Nephron (organoid): ENCODE measurements around the gene CCL27.

Experiments used
- H3K27ac Mint-ChIP-seq, 3 experiments: 2 replicates each; pipeline ENCODE4 v1.8.0; 2020; ENCODE audit warnings: mixed read lengths in 3 of 3, mild to moderate bottlenecking in 2 of 3, moderate library complexity in 1 of 3
- H3K27me3 Mint-ChIP-seq: 2 replicates; pipeline ENCODE4 v1.8.0; 2021; ENCODE audit warnings: low read depth, mild to moderate bottlenecking, moderate library complexity, mixed read lengths
- H3K36me3 Mint-ChIP-seq: 2 replicates; pipeline ENCODE4 v1.8.0; 2020; ENCODE audit warnings: low read depth, mixed read lengths
- H3K4me1 Mint-ChIP-seq: 2 replicates; pipeline ENCODE4 v1.8.0; 2020; ENCODE audit warnings: mixed read lengths
- H3K4me3 Mint-ChIP-seq, 3 experiments: 2 replicates each; pipeline ENCODE4 v1.8.0; 2020; ENCODE audit warnings: mild to moderate bottlenecking in 3 of 3, mixed read lengths in 3 of 3, moderate library complexity in 2 of 3
- H3K9me3 Mint-ChIP-seq: 2 replicates; pipeline ENCODE4 v1.8.0; 2020; ENCODE audit warnings: mixed read lengths
- CTCF ChIP-seq, 3 experiments: fragments of 200-600 bp; sonication (generic); IDR thresholded peaks; one replicate each; pipeline ENCODE4 v1.5.0; 2021; ENCODE audit warnings: antibody characterized with exemption in 3 of 3; ENCODE audit not compliant: unreplicated experiment in 3 of 3

The CCL27 gene

DNA sequence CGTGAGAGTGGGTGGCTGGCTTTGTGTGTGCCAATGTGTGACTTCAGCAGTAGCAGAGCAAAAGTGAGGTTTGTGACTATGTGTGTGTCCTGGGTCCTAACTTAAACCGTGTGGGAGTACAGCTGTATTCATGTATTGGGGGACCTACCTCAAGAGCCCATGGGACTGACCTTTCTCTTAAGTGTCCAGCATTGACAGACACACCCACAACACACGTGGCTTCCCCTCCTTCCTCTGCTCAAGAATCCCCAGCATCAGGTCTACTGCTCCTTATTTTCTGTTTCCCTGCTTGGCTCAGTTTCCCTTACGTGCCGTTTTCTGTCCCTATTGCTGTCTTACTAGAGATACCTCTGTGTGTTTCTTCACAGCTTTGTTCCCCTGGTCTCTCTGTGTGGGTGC lies 9.9 kb downstream of the CCL27 start:
- Mint-ChIP-seq H3K36me3 (peaks cover 32% of the 10 kb centered on the region), H3K27ac (peak overlapping the region; percentile 99), H3K9me3 (no peaks in the 10 kb centered on the region), H3K4me1 (peaks cover 71% of the 10 kb centered on the region), H3K27me3 (no peaks in the 10 kb centered on the region), H3K4me3 (peak overlapping the region; percentile 74 to 95 (median 89))
- no peak for TF ChIP-seq CTCF (IDR thresholded peaks at IDR 0.05; ENCODE audit: unreplicated experiment in 3 of 3)

GRCh38 chr9:34651876-34652601 lies 10.4 kb downstream of the CCL27 start, which contains the start of gene IL11RA:
Gene IL11RA, plus strand, starts transcription at chr9:34652185. Its CDS starts 3,033 bp downstream, at chr9:34655218.
- peaks cover 36% of the 10 kb centered on the region for H3K36me3 Mint-ChIP-seq
- no peaks in the 10 kb centered on the region for H3K27me3 Mint-ChIP-seq
- no peak for TF ChIP-seq CTCF (IDR thresholded peaks at IDR 0.05; ENCODE audit: unreplicated experiment in 3 of 3)
- H3K4me1 Mint-ChIP-seq: peaks cover 76% of the 10 kb centered on the region
- peak within 1 kb of the TSS; percentile 74 to 95 (median 89) for H3K4me3 Mint-ChIP-seq
- H3K9me3 Mint-ChIP-seq: no peaks in the 10 kb centered on the region
- H3K27ac Mint-ChIP-seq: peak within 1 kb of the TSS; percentile 99

DNA sequence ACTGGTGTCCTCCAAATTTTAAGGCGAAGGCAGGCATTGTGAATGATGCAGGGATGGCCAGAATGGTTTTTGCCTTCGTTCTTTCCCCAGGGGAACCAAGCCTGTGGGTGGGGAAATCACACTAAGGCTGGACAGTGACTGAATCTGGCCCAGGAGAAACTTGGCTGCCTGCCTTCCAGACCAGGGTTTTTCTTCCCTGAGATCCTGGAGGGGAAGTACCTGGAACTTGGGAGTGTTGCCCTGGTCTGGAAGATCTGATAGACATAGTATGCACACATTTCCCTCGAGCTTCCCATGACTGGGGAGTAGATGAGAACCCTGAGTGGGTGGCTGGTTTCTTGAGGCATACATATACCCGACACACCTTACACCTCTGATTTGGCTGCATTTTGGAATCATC lies 11.1 kb downstream of the CCL27 start:
- Mint-ChIP-seq H3K27me3 (no peaks in the 10 kb centered on the region), H3K4me1 (peaks cover 79% of the 10 kb centered on the region), H3K4me3 (peak overlapping the region; percentile 74 to 95 (median 89)), H3K36me3 (peaks cover 36% of the 10 kb centered on the region), H3K9me3 (no peaks in the 10 kb centered on the region), H3K27ac (peak overlapping the region; percentile 99)
- no peak for TF ChIP-seq CTCF (IDR thresholded peaks at IDR 0.05; ENCODE audit: unreplicated experiment in 3 of 3)

DNA sequence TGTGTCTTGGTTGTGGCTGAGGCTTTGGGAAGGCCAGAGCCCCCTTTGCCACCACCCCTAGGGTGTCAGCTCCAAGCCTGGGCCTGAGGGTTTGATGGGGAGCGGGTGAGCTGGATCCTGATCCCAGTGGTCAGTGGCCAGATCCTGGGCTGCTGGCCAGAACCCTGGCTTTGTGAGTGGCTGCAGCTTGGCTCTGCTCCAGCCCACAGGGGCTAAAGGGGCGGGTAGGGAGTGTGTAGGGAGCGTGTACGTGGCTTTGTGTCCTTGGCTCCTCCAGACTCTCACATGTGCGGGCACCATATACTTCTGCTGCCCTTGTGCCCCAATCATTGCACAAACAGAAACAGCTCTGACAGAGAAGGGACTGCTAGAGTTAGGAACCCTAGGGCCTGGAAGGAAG lies 11.6 kb downstream of the CCL27 start:
- TF ChIP-seq CTCF (IDR thresholded peaks at IDR 0.05; ENCODE audit: unreplicated experiment in 3 of 3): no peak
- peaks cover 81% of the 10 kb centered on the region for H3K4me1 Mint-ChIP-seq
- H3K27ac Mint-ChIP-seq: peak overlapping the region; percentile 99
- H3K9me3 Mint-ChIP-seq: no peaks in the 10 kb centered on the region
- H3K4me3 Mint-ChIP-seq: peak overlapping the region; percentile 74 to 95 (median 89)
- H3K27me3 Mint-ChIP-seq: no peaks in the 10 kb centered on the region
- H3K36me3 Mint-ChIP-seq: peaks cover 36% of the 10 kb centered on the region

DNA sequence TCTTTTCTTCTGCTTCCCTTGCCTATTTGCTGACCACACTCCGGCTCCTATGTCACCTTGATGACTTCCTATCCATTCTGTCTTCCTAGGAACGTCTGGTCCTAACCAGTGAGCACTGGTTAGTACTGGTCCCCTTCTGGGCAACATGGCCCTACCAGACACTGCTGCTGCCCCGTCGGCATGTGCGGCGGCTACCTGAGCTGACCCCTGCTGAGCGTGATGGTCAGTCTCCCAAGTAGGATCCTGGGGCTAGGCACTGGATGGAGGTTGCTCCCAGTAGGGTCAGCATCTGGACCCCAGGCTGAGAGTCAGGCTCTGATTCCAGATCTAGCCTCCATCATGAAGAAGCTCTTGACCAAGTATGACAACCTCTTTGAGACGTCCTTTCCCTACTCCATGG lies 13.8 kb downstream of the CCL27 start:
- Mint-ChIP-seq H3K36me3 (peaks cover 33% of the 10 kb centered on the region), H3K4me3 (peak overlapping the region; percentile 90 to 96 (median 91)), H3K4me1 (peaks cover 61% of the 10 kb centered on the region), H3K9me3 (no peaks in the 10 kb centered on the region), H3K27me3 (no peaks in the 10 kb centered on the region), H3K27ac (peak overlapping the region; percentile 55 to 97 (median 95))
- TF ChIP-seq CTCF (IDR thresholded peaks at IDR 0.05; ENCODE audit: unreplicated experiment in 3 of 3): no peak

- Mint-ChIP-seq H3K4me1 (peaks cover 51% of the 10 kb centered on the region), H3K9me3 (no peaks in the 10 kb centered on the region), H3K27ac (peak overlapping the region; percentile 95 to 97 (median 97)), H3K4me3 (peak overlapping the region; percentile 90 to 96 (median 91)), H3K27me3 (no peaks in the 10 kb centered on the region), H3K36me3 (peaks cover 33% of the 10 kb centered on the region)
- TF ChIP-seq CTCF (IDR thresholded peaks at IDR 0.05; ENCODE audit: unreplicated experiment in 3 of 3): no peak
Observed at GRCh38 chr9:34647651-34648050, 14.8 kb downstream of the CCL27 start.
